ENCODE results near the gene TOLLIP. TPM values are rescaled to one million over a fixed set of nuclear protein-coding genes. Genes with fewer than 3 reads are reported as not detected.

Gene TOLLIP
- total RNA-seq, 1 donor from 2014 or later: 67.5 TPM

DNA sequence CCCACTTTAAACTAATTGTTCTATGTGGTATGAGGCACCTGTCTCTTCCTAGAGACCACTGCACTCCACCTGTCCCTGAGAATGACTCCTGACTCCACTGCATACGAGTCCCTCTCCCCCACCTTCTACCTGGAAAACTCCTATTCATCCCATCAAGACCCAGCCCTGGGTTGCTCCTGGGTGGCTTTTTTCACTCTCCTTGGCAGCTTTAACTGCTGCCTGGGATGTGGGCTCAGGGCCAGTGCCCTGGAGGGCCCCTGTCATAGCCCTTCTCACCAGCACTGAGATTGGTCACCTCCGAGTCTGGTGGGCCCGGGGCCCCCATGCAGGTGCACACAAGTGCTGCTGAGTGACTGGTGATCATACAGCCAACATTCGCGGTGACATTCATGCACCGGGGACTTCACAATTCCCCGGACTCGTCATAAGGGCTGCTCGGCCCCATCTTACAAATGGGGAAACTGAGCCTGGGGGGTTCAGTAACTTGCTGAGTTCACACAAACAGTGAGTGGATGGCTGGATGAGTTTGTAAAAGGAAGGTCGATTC, 25.9 kb upstream of the TOLLIP start:
- Mint-ChIP-seq H3K36me3 (ENCODE audit: unreplicated experiment) (peaks cover 21% of the 10 kb centered on the region), H3K9me3 (ENCODE audit: unreplicated experiment) (peaks cover 5% of the 10 kb centered on the region), H3K4me1 (ENCODE audit: low read depth, unreplicated experiment) (peaks cover 2% of the 10 kb centered on the region), H3K27me3 (ENCODE audit: unreplicated experiment) (peaks cover 12% of the 10 kb centered on the region), H3K4me3 (ENCODE audit: unreplicated experiment) (peak overlapping the region; percentile 73), H3K27ac (ENCODE audit: unreplicated experiment) (no peak overlapping the region)
- TF ChIP-seq, protein P1, sequence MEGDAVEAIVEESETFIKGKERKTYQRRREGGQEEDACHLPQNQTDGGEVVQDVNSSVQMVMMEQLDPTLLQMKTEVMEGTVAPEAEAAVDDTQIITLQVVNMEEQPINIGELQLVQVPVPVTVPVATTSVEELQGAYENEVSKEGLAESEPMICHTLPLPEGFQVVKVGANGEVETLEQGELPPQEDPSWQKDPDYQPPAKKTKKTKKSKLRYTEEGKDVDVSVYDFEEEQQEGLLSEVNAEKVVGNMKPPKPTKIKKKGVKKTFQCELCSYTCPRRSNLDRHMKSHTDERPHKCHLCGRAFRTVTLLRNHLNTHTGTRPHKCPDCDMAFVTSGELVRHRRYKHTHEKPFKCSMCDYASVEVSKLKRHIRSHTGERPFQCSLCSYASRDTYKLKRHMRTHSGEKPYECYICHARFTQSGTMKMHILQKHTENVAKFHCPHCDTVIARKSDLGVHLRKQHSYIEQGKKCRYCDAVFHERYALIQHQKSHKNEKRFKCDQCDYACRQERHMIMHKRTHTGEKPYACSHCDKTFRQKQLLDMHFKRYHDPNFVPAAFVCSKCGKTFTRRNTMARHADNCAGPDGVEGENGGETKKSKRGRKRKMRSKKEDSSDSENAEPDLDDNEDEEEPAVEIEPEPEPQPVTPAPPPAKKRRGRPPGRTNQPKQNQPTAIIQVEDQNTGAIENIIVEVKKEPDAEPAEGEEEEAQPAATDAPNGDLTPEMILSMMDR (IDR thresholded peaks at IDR 0.05; ENCODE audit: partially characterized antibody, unreplicated experiment): no peak
- no peak for DNase-seq

DNA sequence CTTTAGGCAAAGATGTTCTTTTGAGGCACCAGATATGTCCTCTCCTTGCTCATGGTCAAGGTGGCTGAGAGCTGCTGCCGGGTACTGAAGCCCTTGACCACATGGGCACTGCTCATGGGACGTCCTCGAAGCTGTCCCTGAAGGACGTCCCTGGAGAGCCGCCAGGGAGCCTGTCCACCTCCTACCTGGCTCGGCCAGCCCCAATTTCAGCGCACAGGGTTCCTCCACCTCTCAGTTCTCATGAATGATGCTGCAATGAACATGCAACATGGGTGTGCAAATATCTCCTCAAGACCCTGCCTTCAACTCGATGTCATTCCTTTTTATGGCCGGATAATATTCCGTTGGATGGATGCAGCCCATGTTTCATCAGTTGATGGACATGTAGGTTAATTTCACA, 24.4 kb upstream of the TOLLIP start:
- Mint-ChIP-seq H3K4me1 (ENCODE audit: low read depth, unreplicated experiment) (peaks cover 2% of the 10 kb centered on the region), H3K27me3 (ENCODE audit: unreplicated experiment) (peaks cover 12% of the 10 kb centered on the region), H3K36me3 (ENCODE audit: unreplicated experiment) (peaks cover 21% of the 10 kb centered on the region), H3K27ac (ENCODE audit: unreplicated experiment) (no peak overlapping the region), H3K9me3 (ENCODE audit: unreplicated experiment) (peaks cover 5% of the 10 kb centered on the region), H3K4me3 (ENCODE audit: unreplicated experiment) (no peak overlapping the region)
- TF ChIP-seq, protein P1 (IDR thresholded peaks at IDR 0.05; ENCODE audit: partially characterized antibody, unreplicated experiment): no peak
- no peak for DNase-seq

- no peak overlapping the region for H3K27ac Mint-ChIP-seq (ENCODE audit: unreplicated experiment)
- H3K4me3 Mint-ChIP-seq (ENCODE audit: unreplicated experiment): no peak overlapping the region
- peaks cover 2% of the 10 kb centered on the region for H3K4me1 Mint-ChIP-seq (ENCODE audit: low read depth, unreplicated experiment)
- TF ChIP-seq, protein P1 (IDR thresholded peaks at IDR 0.05; ENCODE audit: partially characterized antibody, unreplicated experiment): no peak
- no peak for DNase-seq
- H3K36me3 Mint-ChIP-seq (ENCODE audit: unreplicated experiment): peaks cover 27% of the 10 kb centered on the region
- peaks cover 9% of the 10 kb centered on the region for H3K27me3 Mint-ChIP-seq (ENCODE audit: unreplicated experiment)
- H3K9me3 Mint-ChIP-seq (ENCODE audit: unreplicated experiment): peaks cover 6% of the 10 kb centered on the region
These were observed 23.8 kb upstream of the TOLLIP start for GRCh38 chr11:1333091-1333772.

GRCh38 chr11:1330473-1330872, 21.0 kb upstream of the TOLLIP start:
- Mint-ChIP-seq H3K9me3 (ENCODE audit: unreplicated experiment) (peaks cover 9% of the 10 kb centered on the region), H3K27ac (ENCODE audit: unreplicated experiment) (no peak overlapping the region), H3K36me3 (ENCODE audit: unreplicated experiment) (peaks cover 41% of the 10 kb centered on the region), H3K4me1 (ENCODE audit: low read depth, unreplicated experiment) (no peaks in the 10 kb centered on the region), H3K4me3 (ENCODE audit: unreplicated experiment) (no peak overlapping the region), H3K27me3 (ENCODE audit: unreplicated experiment) (peaks cover 1% of the 10 kb centered on the region)
- TF ChIP-seq, protein P1 (IDR thresholded peaks at IDR 0.05; ENCODE audit: partially characterized antibody, unreplicated experiment): no peak
- DNase-seq: no peak

DNA sequence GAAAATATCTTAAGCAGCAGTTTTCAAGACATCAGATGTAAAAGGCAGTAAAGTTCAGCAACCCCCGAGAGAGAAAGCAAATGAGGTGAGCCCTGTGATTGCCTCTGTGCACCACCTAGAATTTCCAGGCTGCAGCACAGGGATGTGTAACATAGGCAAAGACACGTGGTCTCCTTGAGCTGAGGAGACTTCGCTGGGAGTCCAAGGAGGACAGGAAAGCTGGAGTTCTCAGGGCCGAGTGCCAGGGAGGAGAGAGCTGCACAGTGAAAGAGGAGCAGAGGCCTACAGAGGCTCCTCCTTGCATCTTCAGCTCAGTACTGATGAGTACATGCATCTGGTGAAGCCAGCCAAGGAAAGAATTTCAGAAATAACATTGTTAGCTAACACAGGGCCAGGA, 17.6 kb upstream of the TOLLIP start:
- Mint-ChIP-seq H3K27ac (ENCODE audit: unreplicated experiment) (no peak overlapping the region), H3K9me3 (ENCODE audit: unreplicated experiment) (peaks cover 11% of the 10 kb centered on the region), H3K4me1 (ENCODE audit: low read depth, unreplicated experiment) (no peaks in the 10 kb centered on the region), H3K27me3 (ENCODE audit: unreplicated experiment) (peaks cover 3% of the 10 kb centered on the region), H3K36me3 (ENCODE audit: unreplicated experiment) (peaks cover 32% of the 10 kb centered on the region), H3K4me3 (ENCODE audit: unreplicated experiment) (no peak overlapping the region)
- no peak for DNase-seq
- TF ChIP-seq, protein P1 (IDR thresholded peaks at IDR 0.05; ENCODE audit: partially characterized antibody, unreplicated experiment): no peak
